D721Med (cell line): Measurements from ENCODE around the gene KCTD16.

Source experiments
- DNase-seq: peaks from one replicate; pipeline ENCODE4 v3.0.0; 2011; ENCODE audit warnings: low spot score; ENCODE audit not compliant: insufficient read length
- FAIRE-seq: peaks from 2 replicates; lab custom pipeline; 2011; peaks lifted over from hg19 to GRCh38; lab: Jason Lieb, UNC
- CTCF ChIP-seq: IDR thresholded peaks from 2 replicates; pipeline ENCODE4 v1.5.1; 2012; ENCODE audit warnings: mild to moderate bottlenecking, control low read depth; ENCODE audit not compliant: insufficient read depth; ENCODE audit errors: missing control alignments

Gene KCTD16

GRCh38 chr5:144187699-144188294 lies 17.1 kb downstream of the KCTD16 start:
- no peak for TF ChIP-seq CTCF
- no peak for FAIRE-seq
- DNase-seq, result no peak

GRCh38 chr5:144189800-144190429 lies 19.2 kb downstream of the KCTD16 start:
- TF ChIP-seq CTCF, result no peak
- FAIRE-seq (no peak), DNase-seq (no peak)

GRCh38 chr5:144191531-144191930 lies 20.9 kb downstream of the KCTD16 start:
- DNase-seq, result no peak
- no peak for FAIRE-seq
- no peak for TF ChIP-seq CTCF

- FAIRE-seq (no peak), DNase-seq (no peak)
- peak; percentile 17 for TF ChIP-seq CTCF
Measured at GRCh38 chr5:144191998-144192397, 21.3 kb downstream of the KCTD16 start.

GRCh38 chr5:144192661-144193060 lies 22.0 kb downstream of the KCTD16 start:
- FAIRE-seq (no peak), DNase-seq (no peak)
- TF ChIP-seq CTCF, result no peak

- DNase-seq (no peak), FAIRE-seq (no peak)
- no peak for TF ChIP-seq CTCF
Measured at GRCh38 chr5:144194144-144194543, 23.5 kb downstream of the KCTD16 start.

- DNase-seq, result no peak
- FAIRE-seq, result no peak
- TF ChIP-seq CTCF, result no peak
Measured at GRCh38 chr5:144195448-144195847, 24.8 kb downstream of the KCTD16 start.
